ENCODE data around the gene EXOC2. TPM values are rescaled to one million over a fixed set of nuclear protein-coding genes. Genes with fewer than 3 reads are reported as not detected.

The EXOC2 gene
- total RNA-seq, 1 donor = 19.8 TPM

GRCh38 chr6:636488-636887, 56.5 kb downstream of the EXOC2 start:
- no peaks in the 10 kb centered on the region for H3K27me3 ChIP-seq (ENCODE audit: insufficient read depth, low read length)
- no peak overlapping the region for H3K4me3 ChIP-seq (ENCODE audit: low read length)
- no peaks in the 10 kb centered on the region for H3K9me3 ChIP-seq (ENCODE audit: low read depth, low read length)
- H3K4me1 ChIP-seq (ENCODE audit: insufficient read depth, low read length) = no peaks in the 10 kb centered on the region

DNA sequence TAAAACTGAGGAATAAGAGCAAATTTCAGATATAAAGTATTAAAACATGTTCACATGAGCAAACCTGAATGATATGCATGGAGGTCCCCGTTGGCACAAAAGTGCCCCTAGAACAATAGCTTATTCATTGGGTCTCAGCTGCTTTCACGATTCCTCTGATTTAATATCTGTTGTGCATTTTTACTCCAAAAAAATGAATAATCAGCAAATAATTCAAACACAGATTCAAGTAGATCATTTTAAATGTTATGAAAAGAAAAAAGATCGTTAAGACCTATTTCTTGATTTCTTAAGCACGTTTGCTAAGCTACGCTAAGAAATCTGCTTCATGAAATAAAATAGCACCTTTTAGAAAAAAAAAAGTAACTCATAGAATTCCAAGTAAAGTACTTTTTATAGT, 57.7 kb downstream of the EXOC2 start:
- Histone ChIP-seq H3K4me3 (ENCODE audit: low read length) (no peak overlapping the region), H3K4me1 (ENCODE audit: insufficient read depth, low read length) (no peaks in the 10 kb centered on the region), H3K27me3 (ENCODE audit: insufficient read depth, low read length) (no peaks in the 10 kb centered on the region), H3K9me3 (ENCODE audit: low read depth, low read length) (no peaks in the 10 kb centered on the region)

DNA sequence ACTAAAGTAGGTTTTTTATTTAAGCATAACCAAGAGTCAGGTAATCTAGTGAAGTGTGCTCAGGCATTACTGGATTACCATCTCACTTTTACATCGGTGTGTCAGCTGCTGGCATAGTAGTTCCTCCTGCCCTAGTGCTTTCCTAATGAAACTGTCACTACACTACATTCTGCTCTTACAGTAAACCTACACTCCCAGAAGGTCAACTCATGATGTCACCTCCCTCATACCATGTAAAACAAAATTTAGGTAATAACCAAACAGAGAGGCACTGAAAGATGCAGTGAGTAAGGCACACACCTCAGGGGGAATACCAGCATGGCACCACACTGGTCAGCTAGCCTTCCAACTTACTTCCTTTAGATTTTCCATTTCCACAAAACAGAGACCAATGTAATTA, 59.3 kb downstream of the EXOC2 start:
- no peaks in the 10 kb centered on the region for H3K27me3 ChIP-seq (ENCODE audit: insufficient read depth, low read length)
- H3K9me3 ChIP-seq (ENCODE audit: low read depth, low read length) = no peaks in the 10 kb centered on the region
- no peak overlapping the region for H3K4me3 ChIP-seq (ENCODE audit: low read length)
- peaks cover under 1% of the 10 kb centered on the region for H3K4me1 ChIP-seq (ENCODE audit: insufficient read depth, low read length)

GRCh38 chr6:628766-629165, 64.2 kb downstream of the EXOC2 start:
- no peaks in the 10 kb centered on the region for H3K27me3 ChIP-seq (ENCODE audit: insufficient read depth, low read length)
- H3K4me1 ChIP-seq (ENCODE audit: insufficient read depth, low read length) = peaks cover 3% of the 10 kb centered on the region
- no peak overlapping the region for H3K4me3 ChIP-seq (ENCODE audit: low read length)
- H3K9me3 ChIP-seq (ENCODE audit: low read depth, low read length) = no peaks in the 10 kb centered on the region

DNA sequence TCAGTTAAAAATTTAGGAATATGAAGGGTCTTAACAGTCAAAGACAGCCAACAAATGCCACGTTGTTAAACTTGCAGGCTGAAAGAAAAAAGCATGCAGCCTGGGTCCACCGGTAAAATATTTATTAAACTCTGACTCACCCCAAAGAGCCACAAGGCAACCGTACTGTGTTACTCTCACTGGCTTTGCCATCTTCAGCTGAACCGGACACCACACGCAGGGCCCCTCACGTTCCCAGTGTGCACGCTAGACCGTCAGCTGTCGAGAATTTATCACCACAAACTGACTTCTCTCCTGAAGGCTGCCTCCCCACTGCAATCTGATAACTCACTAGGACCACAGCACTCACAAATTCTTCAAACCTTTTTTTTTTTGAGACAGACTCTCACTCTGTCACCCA, 66.7 kb downstream of the EXOC2 start:
- H3K27me3 ChIP-seq (ENCODE audit: insufficient read depth, low read length) = no peaks in the 10 kb centered on the region
- H3K4me1 ChIP-seq (ENCODE audit: insufficient read depth, low read length) = peaks cover 3% of the 10 kb centered on the region
- no peaks in the 10 kb centered on the region for H3K9me3 ChIP-seq (ENCODE audit: low read depth, low read length)
- no peak overlapping the region for H3K4me3 ChIP-seq (ENCODE audit: low read length)

GRCh38 chr6:624979-625378, 68.0 kb downstream of the EXOC2 start:
- no peaks in the 10 kb centered on the region for H3K27me3 ChIP-seq (ENCODE audit: insufficient read depth, low read length)
- peaks cover 3% of the 10 kb centered on the region for H3K4me1 ChIP-seq (ENCODE audit: insufficient read depth, low read length)
- H3K4me3 ChIP-seq (ENCODE audit: low read length) = no peak overlapping the region
- H3K9me3 ChIP-seq (ENCODE audit: low read depth, low read length) = no peaks in the 10 kb centered on the region

DNA sequence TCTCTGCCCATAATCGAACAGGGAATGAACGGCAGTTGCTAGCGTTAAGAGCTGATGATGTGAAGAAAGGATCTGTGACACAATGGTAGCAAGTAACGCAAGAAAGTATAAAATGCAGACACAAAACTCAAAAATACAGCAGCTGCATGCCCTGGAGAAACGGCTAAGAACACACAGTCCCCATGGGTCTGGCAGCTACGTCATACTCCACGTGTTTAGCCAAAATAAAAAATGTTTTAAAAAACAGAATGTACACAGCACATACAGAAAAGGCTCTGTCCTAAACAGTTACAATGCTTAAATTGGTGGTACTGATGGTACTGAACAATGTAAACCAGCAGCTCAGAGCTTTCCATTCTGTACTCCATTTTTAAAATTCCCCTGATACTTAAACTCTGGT, 70.5 kb downstream of the EXOC2 start:
- no peaks in the 10 kb centered on the region for H3K9me3 ChIP-seq (ENCODE audit: low read depth, low read length)
- H3K4me3 ChIP-seq (ENCODE audit: low read length) = no peak overlapping the region
- no peaks in the 10 kb centered on the region for H3K27me3 ChIP-seq (ENCODE audit: insufficient read depth, low read length)
- H3K4me1 ChIP-seq (ENCODE audit: insufficient read depth, low read length) = no peaks in the 10 kb centered on the region

DNA sequence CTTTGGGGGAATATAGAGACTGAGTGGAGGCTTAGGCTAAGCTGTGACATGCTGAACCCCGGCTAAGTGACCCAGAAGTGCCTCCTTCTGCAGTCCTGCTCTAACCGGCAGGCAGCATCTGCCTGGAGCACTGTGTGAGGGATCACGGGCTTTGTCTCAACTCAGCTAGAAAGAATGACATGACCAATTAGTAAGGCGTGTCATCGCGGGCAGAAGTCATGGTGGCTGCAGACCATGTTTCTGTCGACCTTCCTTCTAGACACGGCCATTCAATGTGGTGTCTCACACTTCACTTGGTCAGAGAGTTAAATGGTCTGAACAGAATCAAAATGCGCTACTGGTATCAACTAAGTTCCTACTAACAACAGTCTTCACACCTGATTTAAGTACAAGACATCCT, 71.0 kb downstream of the EXOC2 start:
- Histone ChIP-seq H3K9me3 (ENCODE audit: low read depth, low read length) (no peaks in the 10 kb centered on the region), H3K4me3 (ENCODE audit: low read length) (no peak overlapping the region), H3K27me3 (ENCODE audit: insufficient read depth, low read length) (no peaks in the 10 kb centered on the region), H3K4me1 (ENCODE audit: insufficient read depth, low read length) (no peaks in the 10 kb centered on the region)

DNA sequence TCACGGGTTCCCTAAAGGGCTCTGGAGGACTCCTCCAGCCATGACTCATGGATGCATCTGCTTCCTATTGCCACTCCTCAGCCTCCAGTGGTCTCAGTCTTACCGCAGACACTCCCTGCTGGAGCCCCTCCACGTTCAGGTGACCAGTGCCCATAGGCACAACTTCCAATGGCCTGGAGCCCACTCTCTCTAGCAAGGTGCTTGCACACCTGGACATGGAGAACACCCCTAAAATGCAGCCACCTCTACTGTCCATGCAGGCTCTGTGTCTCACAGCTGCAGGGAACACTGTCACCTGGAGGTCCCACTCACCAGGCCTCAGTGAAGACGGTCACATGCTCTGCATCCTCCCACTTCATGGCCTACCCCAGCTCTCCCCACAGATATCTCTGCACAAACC, 72.0 kb downstream of the EXOC2 start:
- no peaks in the 10 kb centered on the region for H3K9me3 ChIP-seq (ENCODE audit: low read depth, low read length)
- H3K4me3 ChIP-seq (ENCODE audit: low read length) = no peak overlapping the region
- H3K4me1 ChIP-seq (ENCODE audit: insufficient read depth, low read length) = no peaks in the 10 kb centered on the region
- no peaks in the 10 kb centered on the region for H3K27me3 ChIP-seq (ENCODE audit: insufficient read depth, low read length)

GRCh38 chr6:620166-620565, 72.8 kb downstream of the EXOC2 start:
- Histone ChIP-seq H3K4me3 (ENCODE audit: low read length) (no peak overlapping the region), H3K9me3 (ENCODE audit: low read depth, low read length) (no peaks in the 10 kb centered on the region), H3K4me1 (ENCODE audit: insufficient read depth, low read length) (no peaks in the 10 kb centered on the region), H3K27me3 (ENCODE audit: insufficient read depth, low read length) (no peaks in the 10 kb centered on the region)

- no peaks in the 10 kb centered on the region for H3K4me1 ChIP-seq (ENCODE audit: insufficient read depth, low read length)
- no peaks in the 10 kb centered on the region for H3K27me3 ChIP-seq (ENCODE audit: insufficient read depth, low read length)
- no peak overlapping the region for H3K4me3 ChIP-seq (ENCODE audit: low read length)
- H3K9me3 ChIP-seq (ENCODE audit: low read depth, low read length) = no peaks in the 10 kb centered on the region
Observed at GRCh38 chr6:617456-618100, 75.4 kb downstream of the EXOC2 start.

GRCh38 chr6:613981-614380, 79.0 kb downstream of the EXOC2 start:
- no peak overlapping the region for H3K4me3 ChIP-seq (ENCODE audit: low read length)

DNA sequence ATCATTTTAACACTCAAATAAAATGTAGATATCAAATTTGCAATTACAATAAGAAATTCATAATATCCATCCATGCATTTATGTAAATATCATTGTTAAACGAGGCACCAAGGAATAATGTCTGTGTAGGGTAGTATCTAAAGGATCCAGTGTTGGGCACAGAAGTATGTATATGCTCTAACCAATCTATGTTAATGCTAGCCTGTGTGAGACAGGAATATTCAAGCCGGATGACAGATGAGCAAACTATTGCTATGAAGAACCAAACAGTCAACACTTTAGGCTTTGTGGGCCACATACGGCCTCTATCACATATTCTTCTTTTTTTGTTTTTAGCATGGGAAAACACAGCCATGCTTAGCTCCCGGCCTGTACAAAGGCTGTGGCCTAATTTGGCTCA, 81.0 kb downstream of the EXOC2 start:
- Histone ChIP-seq H3K9me3 (ENCODE audit: low read depth, low read length) (no peaks in the 10 kb centered on the region), H3K4me1 (ENCODE audit: insufficient read depth, low read length) (peaks cover 7% of the 10 kb centered on the region), H3K4me3 (ENCODE audit: low read length) (no peak overlapping the region), H3K27me3 (ENCODE audit: insufficient read depth, low read length) (no peaks in the 10 kb centered on the region)

More at GRCh38 chr6:613981-614380, 79.0 kb downstream of the EXOC2 start:
- Histone ChIP-seq H3K4me1 (ENCODE audit: insufficient read depth, low read length) (peaks cover 7% of the 10 kb centered on the region), H3K27me3 (ENCODE audit: insufficient read depth, low read length) (no peaks in the 10 kb centered on the region), H3K9me3 (ENCODE audit: low read depth, low read length) (no peaks in the 10 kb centered on the region)

- Histone ChIP-seq H3K4me3 (ENCODE audit: low read length) (no peak overlapping the region), H3K4me1 (ENCODE audit: insufficient read depth, low read length) (peaks cover 7% of the 10 kb centered on the region), H3K9me3 (ENCODE audit: low read depth, low read length) (no peaks in the 10 kb centered on the region), H3K27me3 (ENCODE audit: insufficient read depth, low read length) (no peaks in the 10 kb centered on the region)
Observed at GRCh38 chr6:610882-611281, 82.1 kb downstream of the EXOC2 start.

GRCh38 chr6:609905-610304, 83.0 kb downstream of the EXOC2 start:
- Histone ChIP-seq H3K4me1 (ENCODE audit: insufficient read depth, low read length) (peaks cover 7% of the 10 kb centered on the region), H3K9me3 (ENCODE audit: low read depth, low read length) (no peaks in the 10 kb centered on the region), H3K27me3 (ENCODE audit: insufficient read depth, low read length) (no peaks in the 10 kb centered on the region), H3K4me3 (ENCODE audit: low read length) (no peak overlapping the region)

GRCh38 chr6:606829-607379, 86.0 kb downstream of the EXOC2 start:
- peaks cover 7% of the 10 kb centered on the region for H3K4me1 ChIP-seq (ENCODE audit: insufficient read depth, low read length)
- H3K4me3 ChIP-seq (ENCODE audit: low read length) = no peak overlapping the region
- H3K9me3 ChIP-seq (ENCODE audit: low read depth, low read length) = no peaks in the 10 kb centered on the region
- H3K27me3 ChIP-seq (ENCODE audit: insufficient read depth, low read length) = no peaks in the 10 kb centered on the region
